Neuronal stem cell (in vitro differentiated cells): Measurements from ENCODE around the gene SLC22A4.

Source experiments
- DNase-seq: peaks from one replicate; pipeline ENCODE4 v3.0.0-alpha.2; 2013; ENCODE audit warnings: low spot score
- H2AFZ ChIP-seq: one replicate; pipeline ENCODE4 v1.6.1; 2013; ENCODE audit warnings: mild to moderate bottlenecking, low read length, inconsistent platforms
- H2AK5ac ChIP-seq: 2 replicates; pipeline ENCODE4 v1.6.1; 2013; ENCODE audit warnings: low read depth, mild to moderate bottlenecking, inconsistent platforms, low read length, moderate library complexity, mixed read lengths
- H2BK120ac ChIP-seq: 2 replicates; pipeline ENCODE4 v1.6.1; 2013; ENCODE audit warnings: low read depth, mild to moderate bottlenecking, inconsistent platforms, low read length, moderate library complexity, mixed read lengths
- H2BK12ac ChIP-seq: one replicate; pipeline ENCODE4 v1.6.1; 2013; ENCODE audit warnings: low read length, inconsistent platforms
- H2BK15ac ChIP-seq: 2 replicates; pipeline ENCODE4 v1.6.1; 2013; ENCODE audit warnings: mild to moderate bottlenecking, low read length, inconsistent platforms, mixed read lengths
- H2BK5ac ChIP-seq: one replicate; pipeline ENCODE4 v1.6.1; 2013; ENCODE audit warnings: inconsistent platforms, mild to moderate bottlenecking, low read length, moderate library complexity
- H3K14ac ChIP-seq: one replicate; pipeline ENCODE4 v1.6.1; 2013; ENCODE audit warnings: low read length, inconsistent platforms
- H3K18ac ChIP-seq: 2 replicates; pipeline ENCODE4 v1.6.1; 2013; ENCODE audit warnings: low read length, inconsistent platforms
- H3K23ac ChIP-seq: 2 replicates; pipeline ENCODE4 v1.6.1; 2013; ENCODE audit warnings: low read depth, mild to moderate bottlenecking, mixed read lengths, low read length, inconsistent platforms; ENCODE audit not compliant: poor library complexity
- H3K27ac ChIP-seq: replicated peaks from 3 replicates; pipeline ENCODE4 v1.5.1; 2013; ENCODE audit warnings: low read length, inconsistent platforms
- H3K27me3 ChIP-seq, 3 experiments: 2 replicates each; pipeline ENCODE4 v1.6.1; 2013; ENCODE audit warnings: low read length in 3 of 3, mild to moderate bottlenecking in 2 of 3, inconsistent platforms in 1 of 3, low read depth in 1 of 3, mixed read lengths in 1 of 3, moderate library complexity in 1 of 3; ENCODE audit not compliant: control insufficient read depth in 3 of 3, insufficient read depth in 3 of 3
- H3K36me3 ChIP-seq, 2 donors: replicated peaks in 1 of 2; 2 replicates each; pipeline ENCODE4 v1.6.1; 2013; ENCODE audit warnings: low read length in 2 of 2; ENCODE audit not compliant: control insufficient read depth in 2 of 2, insufficient read depth in 2 of 2
- H3K4ac ChIP-seq: 2 replicates; pipeline ENCODE4 v1.6.1; 2013; ENCODE audit warnings: inconsistent platforms, mild to moderate bottlenecking, low read length, moderate library complexity
- H3K4me1 ChIP-seq, 2 donors: 1 replicate in 1 of 2; 2 replicates in 1 of 2; pipeline ENCODE4 v1.6.1; 2013; ENCODE audit warnings: low read length in 2 of 2, low read depth in 1 of 2; ENCODE audit not compliant: control insufficient read depth in 2 of 2, insufficient read depth in 1 of 2
- H3K4me2 ChIP-seq: one replicate; pipeline ENCODE4 v1.6.1; 2013; ENCODE audit warnings: mild to moderate bottlenecking, low read length, inconsistent platforms; ENCODE audit not compliant: insufficient read depth, poor library complexity, severe bottlenecking
- H3K4me3 ChIP-seq, 2 donors: 2 replicates each; pipeline ENCODE4 v1.5.1; 2013; ENCODE audit warnings: low read length in 2 of 2, mild to moderate bottlenecking in 2 of 2, inconsistent platforms in 1 of 2, moderate library complexity in 1 of 2
- H3K79me1 ChIP-seq: one replicate; pipeline ENCODE4 v1.6.1; 2013; ENCODE audit warnings: low read depth, mild to moderate bottlenecking, inconsistent platforms, low read length, moderate library complexity
- H3K9ac ChIP-seq: one replicate; pipeline ENCODE4 v1.6.1; 2013; ENCODE audit warnings: mild to moderate bottlenecking, low read depth, low read length, inconsistent platforms; ENCODE audit not compliant: poor library complexity
- H3K9me3 ChIP-seq, 2 donors: replicated peaks in 1 of 2; 2 replicates each; pipeline versions ENCODE3 to v1.6.1; 2013; ENCODE audit warnings: low read length in 2 of 2, mild to moderate bottlenecking in 2 of 2, inconsistent platforms in 1 of 2, low read depth in 1 of 2, mixed read lengths in 1 of 2, moderate library complexity in 1 of 2; ENCODE audit not compliant: control insufficient read depth in 2 of 2, insufficient read depth in 1 of 2
- H4K8ac ChIP-seq: one replicate; pipeline ENCODE4 v1.6.1; 2013; ENCODE audit warnings: low read depth, mild to moderate bottlenecking, inconsistent platforms, low read length, moderate library complexity
- H4K91ac ChIP-seq: one replicate; pipeline ENCODE4 v1.6.1; 2013; ENCODE audit warnings: low read length, low read depth, mild to moderate bottlenecking, inconsistent platforms; ENCODE audit not compliant: poor library complexity
- WGBS, 2 donors: extraction: QIAGEN DNeasy Blood & Tissue Kit; methylation state at CpG; one replicate each; pipeline ENCODE4 v1.1.7; 2013; ENCODE audit warnings: missing lambda C conversion rate in 2 of 2, mixed read lengths in 1 of 2; ENCODE audit not compliant: insufficient read length in 2 of 2, insufficient replicate concordance in 1 of 2; ENCODE audit errors: extremely low coverage in 2 of 2; 5-methylcytosine and 5-hydroxymethylcytosine counted together

The SLC22A4 gene

DNA sequence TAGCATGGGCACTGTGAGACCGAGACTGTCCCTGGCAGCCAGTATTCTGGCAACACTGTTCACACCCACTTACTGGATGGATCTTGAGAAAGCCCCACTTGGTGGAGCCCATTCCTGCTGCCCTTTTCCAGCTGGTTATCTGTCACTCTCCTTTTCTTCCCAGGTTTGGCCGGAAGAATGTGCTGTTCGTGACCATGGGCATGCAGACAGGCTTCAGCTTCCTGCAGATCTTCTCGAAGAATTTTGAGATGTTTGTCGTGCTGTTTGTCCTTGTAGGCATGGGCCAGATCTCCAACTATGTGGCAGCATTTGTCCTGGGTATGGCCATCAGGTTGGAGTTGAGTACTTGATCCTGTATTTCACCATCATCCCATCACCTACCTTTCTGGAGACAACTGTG, 89.8 kb downstream of the SLC22A4 start:
- Histone ChIP-seq H3K27me3 (peaks cover 0 to 9% (median 0%) of the 10 kb centered on the region in 3 experiments), H3K18ac (no peak overlapping the region), H3K9ac (no peak overlapping the region), H3K36me3 (no peaks in the 10 kb centered on the region), H3K4me2 (no peak overlapping the region), H3K27ac (no peak overlapping the region), H3K4me1 (peaks cover 0 to 4% of the 10 kb centered on the region in 2 donors), H2BK120ac (no peak overlapping the region), H3K9me3 (no peaks in the 10 kb centered on the region), H3K23ac (no peak overlapping the region), H3K4me3 (no peak overlapping the region), H2BK5ac (no peak overlapping the region), H3K4ac (no peak overlapping the region), H3K14ac (no peak overlapping the region), H3K79me1 (no peaks in the 10 kb centered on the region), H2AK5ac (no peak overlapping the region), H4K8ac (no peak overlapping the region), H2AFZ (no peak overlapping the region), H4K91ac (no peak overlapping the region), H2BK12ac (no peak overlapping the region), H2BK15ac (no peak overlapping the region)
- DNase-seq, result no peak
- WGBS, 2 donors, result no CpG with 5 or more reads among the region's 5 CpGs

DNA sequence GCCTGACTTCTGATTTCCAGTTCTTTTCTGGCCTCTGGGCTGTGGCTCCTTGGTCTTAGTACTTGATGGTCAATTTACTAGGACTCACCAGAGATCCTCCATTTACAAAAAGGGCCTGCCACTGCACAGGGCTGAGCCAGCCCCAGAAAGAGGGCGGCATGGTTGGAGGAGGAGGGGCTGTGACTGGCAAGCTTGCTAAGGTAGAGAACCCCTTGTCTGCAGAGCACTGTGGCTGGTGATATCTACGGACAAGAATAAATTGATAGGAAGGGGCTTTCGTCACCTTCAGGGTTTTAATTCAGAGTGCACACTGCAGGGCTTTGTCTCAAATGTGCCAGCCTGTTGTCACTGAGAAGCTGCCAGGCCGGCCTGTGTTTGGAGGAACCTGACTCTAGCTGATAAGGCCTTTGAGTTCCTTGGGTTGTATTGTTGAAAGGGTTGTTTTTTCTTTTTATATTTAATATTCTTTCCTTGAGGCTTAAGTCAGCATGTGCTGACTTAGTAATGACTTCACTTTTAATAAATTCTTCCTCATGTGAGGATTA, 90.4 kb downstream of the SLC22A4 start:
- no peak overlapping the region for H3K14ac ChIP-seq
- no peak overlapping the region for H3K4me3 ChIP-seq
- no peak overlapping the region for H4K8ac ChIP-seq
- H2AK5ac ChIP-seq, result no peak overlapping the region
- H3K27ac ChIP-seq, result no peak overlapping the region
- no peaks in the 10 kb centered on the region for H3K9me3 ChIP-seq
- H2BK5ac ChIP-seq, result no peak overlapping the region
- H3K79me1 ChIP-seq, result no peaks in the 10 kb centered on the region
- WGBS, 2 donors, result no CpG with 5 or more reads among the region's 4 CpGs
- H3K4ac ChIP-seq, result no peak overlapping the region
- no peaks in the 10 kb centered on the region for H3K36me3 ChIP-seq
- H3K4me1 ChIP-seq, result peaks cover 0 to 4% of the 10 kb centered on the region in 2 donors
- H3K27me3 ChIP-seq, result peaks cover 0 to 5% (median 0%) of the 10 kb centered on the region in 3 experiments
- H2AFZ ChIP-seq, result no peak overlapping the region
- DNase-seq, result no peak
- no peak overlapping the region for H2BK120ac ChIP-seq
- H3K4me2 ChIP-seq, result no peak overlapping the region
- H2BK12ac ChIP-seq, result no peak overlapping the region
- no peak overlapping the region for H3K18ac ChIP-seq
- H3K9ac ChIP-seq, result no peak overlapping the region
- no peak overlapping the region for H4K91ac ChIP-seq
- no peak overlapping the region for H3K23ac ChIP-seq
- no peak overlapping the region for H2BK15ac ChIP-seq

DNA sequence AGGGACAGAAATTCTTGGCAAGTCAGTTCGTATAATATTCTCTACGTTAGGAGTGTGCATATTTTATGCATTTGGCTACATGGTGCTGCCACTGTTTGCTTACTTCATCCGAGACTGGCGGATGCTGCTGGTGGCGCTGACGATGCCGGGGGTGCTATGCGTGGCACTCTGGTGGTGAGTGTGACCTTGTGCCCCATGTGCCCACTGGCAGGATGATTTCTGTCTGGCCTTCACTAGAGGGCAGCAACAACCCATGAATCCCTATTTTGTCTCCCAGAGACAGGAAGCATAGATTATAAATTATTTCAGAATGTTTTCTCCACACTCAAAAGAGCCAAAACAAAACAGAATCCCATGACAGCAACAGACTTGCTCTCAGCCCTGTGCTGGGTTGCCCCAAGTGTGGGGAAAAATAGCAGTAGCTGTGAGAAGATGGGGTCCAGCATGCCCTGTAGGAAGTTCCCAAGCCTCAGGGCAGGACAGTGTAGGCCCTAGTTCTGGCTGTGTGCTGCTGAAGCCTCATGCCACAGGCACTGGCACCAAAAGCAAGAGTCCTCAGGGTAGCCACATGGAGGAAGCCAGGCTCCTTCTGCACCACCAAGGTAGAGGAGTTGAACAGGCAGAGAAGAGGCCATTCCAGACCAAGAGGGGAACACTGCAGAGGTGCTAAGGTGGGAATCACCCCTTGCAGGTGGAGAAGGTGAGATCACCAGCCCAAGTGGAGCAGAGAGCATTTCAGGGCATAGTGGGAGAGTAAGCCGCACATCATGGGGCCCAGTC, 91.3 kb downstream of the SLC22A4 start:
- Histone ChIP-seq H3K23ac (no peak overlapping the region), H4K8ac (no peak overlapping the region), H3K18ac (no peak overlapping the region), H3K9ac (no peak overlapping the region), H3K36me3 (no peaks in the 10 kb centered on the region), H3K4me2 (no peak overlapping the region), H3K4me3 (peak overlapping the region in 1 of 2 donors; percentile 0), H3K4ac (no peak overlapping the region), H3K9me3 (no peaks in the 10 kb centered on the region), H2BK120ac (no peak overlapping the region), H3K4me1 (peaks cover 0 to 4% of the 10 kb centered on the region in 2 donors), H2AFZ (peak overlapping the region; percentile 52), H3K27ac (no peak overlapping the region), H4K91ac (peak overlapping the region; percentile 31), H3K79me1 (no peaks in the 10 kb centered on the region), H2BK15ac (no peak overlapping the region), H3K14ac (no peak overlapping the region), H2AK5ac (no peak overlapping the region), H3K27me3 (peaks cover 0 to under 1% (median 0%) of the 10 kb centered on the region in 3 experiments), H2BK12ac (no peak overlapping the region), H2BK5ac (no peak overlapping the region)
- WGBS, 2 donors, result no CpG with 5 or more reads among the region's 9 CpGs
- no peak for DNase-seq

DNA sequence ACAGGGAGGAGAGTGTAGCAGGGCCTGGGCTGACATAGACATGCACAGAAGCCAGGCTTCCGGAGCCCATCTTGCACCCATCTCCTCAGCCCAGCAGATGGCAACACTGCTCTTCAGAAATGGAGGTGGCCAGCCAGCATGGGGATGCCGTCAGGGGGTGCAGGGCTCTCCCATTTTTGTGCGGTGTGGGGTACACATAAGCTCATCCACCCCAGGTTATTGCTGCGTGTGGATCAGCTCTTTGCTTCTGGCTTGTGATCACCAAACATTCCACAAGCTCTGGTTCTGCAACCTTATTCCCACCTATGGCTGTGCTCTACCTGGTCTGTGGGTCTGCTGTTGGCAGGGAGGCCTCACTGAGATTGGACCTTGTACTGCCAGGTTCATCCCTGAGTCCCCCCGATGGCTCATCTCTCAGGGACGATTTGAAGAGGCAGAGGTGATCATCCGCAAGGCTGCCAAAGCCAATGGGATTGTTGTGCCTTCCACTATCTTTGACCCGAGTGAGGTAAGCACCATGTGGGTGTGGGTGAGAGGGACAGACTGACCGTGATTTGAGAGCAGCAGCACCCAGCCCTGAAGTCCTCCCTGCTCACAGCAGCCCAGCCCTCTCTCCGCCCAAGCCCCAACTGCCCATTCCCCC, 92.6 kb downstream of the SLC22A4 start:
- Histone ChIP-seq H3K27me3 (peaks cover 0 to 2% (median 0%) of the 10 kb centered on the region in 3 experiments), H3K27ac (no peak overlapping the region), H3K36me3 (no peaks in the 10 kb centered on the region), H3K9ac (no peak overlapping the region), H2AFZ (no peak overlapping the region), H3K14ac (no peak overlapping the region), H2BK5ac (no peak overlapping the region), H3K4me2 (no peak overlapping the region), H3K4me3 (no peak overlapping the region), H3K18ac (peak overlapping the region; percentile 1), H3K4me1 (peaks cover 0 to 4% of the 10 kb centered on the region in 2 donors), H4K91ac (no peak overlapping the region), H3K79me1 (no peaks in the 10 kb centered on the region), H2BK120ac (no peak overlapping the region), H2BK15ac (no peak overlapping the region), H3K23ac (no peak overlapping the region), H2BK12ac (no peak overlapping the region), H3K9me3 (no peaks in the 10 kb centered on the region), H3K4ac (no peak overlapping the region), H4K8ac (no peak overlapping the region), H2AK5ac (no peak overlapping the region)
- peak; percentile 45 for DNase-seq
- WGBS, 2 donors, result no CpG with 5 or more reads among the region's 10 CpGs
